Ishikawa (cell line): Measurements from ENCODE around the gene C11orf21.

ENCODE experiments used
- CEBPB ChIP-seq: IDR thresholded peaks from 2 replicates; pipeline ENCODE4 v1.6.1; 2012
- CREB1 ChIP-seq: IDR thresholded peaks from 2 replicates; pipeline ENCODE4 v1.6.1; 2012; ENCODE audit warnings: low read depth
- EGR1 ChIP-seq: IDR thresholded peaks from 2 replicates; pipeline ENCODE4 v1.6.1; 2012
- EP300 ChIP-seq: IDR thresholded peaks from 2 replicates; pipeline ENCODE4 v1.6.1; 2012; ENCODE audit warnings: borderline replicate concordance
- FOXM1 ChIP-seq: IDR thresholded peaks from 2 replicates; pipeline ENCODE4 v1.6.1; 2012; ENCODE audit warnings: low read depth, borderline replicate concordance
- NFIC ChIP-seq: IDR thresholded peaks from 2 replicates; pipeline ENCODE4 v1.6.1; 2012
- RAD21 ChIP-seq: IDR thresholded peaks from 2 replicates; pipeline ENCODE4 v1.6.1; 2012; ENCODE audit warnings: low read depth
- TAF1 ChIP-seq: IDR thresholded peaks from 2 replicates; pipeline ENCODE4 v1.6.1; 2012; ENCODE audit warnings: low read depth, mild to moderate bottlenecking
- TCF12 ChIP-seq: IDR thresholded peaks from 2 replicates; pipeline ENCODE4 v1.6.1; 2012; ENCODE audit warnings: low read depth
- TEAD4 ChIP-seq: IDR thresholded peaks from 2 replicates; pipeline ENCODE4 v1.6.1; 2012
- USF1 ChIP-seq: IDR thresholded peaks from 2 replicates; pipeline ENCODE4 v1.6.1; 2012
- TF ChIP-seq, protein P1 (sequence below): IDR thresholded peaks from 2 replicates; pipeline ENCODE4 v1.6.1; 2012; ENCODE audit warnings: low read depth, mild to moderate bottlenecking
- TF ChIP-seq, protein P2 (sequence below): IDR thresholded peaks from 2 replicates; pipeline ENCODE4 v1.6.1; 2012

DNA sequence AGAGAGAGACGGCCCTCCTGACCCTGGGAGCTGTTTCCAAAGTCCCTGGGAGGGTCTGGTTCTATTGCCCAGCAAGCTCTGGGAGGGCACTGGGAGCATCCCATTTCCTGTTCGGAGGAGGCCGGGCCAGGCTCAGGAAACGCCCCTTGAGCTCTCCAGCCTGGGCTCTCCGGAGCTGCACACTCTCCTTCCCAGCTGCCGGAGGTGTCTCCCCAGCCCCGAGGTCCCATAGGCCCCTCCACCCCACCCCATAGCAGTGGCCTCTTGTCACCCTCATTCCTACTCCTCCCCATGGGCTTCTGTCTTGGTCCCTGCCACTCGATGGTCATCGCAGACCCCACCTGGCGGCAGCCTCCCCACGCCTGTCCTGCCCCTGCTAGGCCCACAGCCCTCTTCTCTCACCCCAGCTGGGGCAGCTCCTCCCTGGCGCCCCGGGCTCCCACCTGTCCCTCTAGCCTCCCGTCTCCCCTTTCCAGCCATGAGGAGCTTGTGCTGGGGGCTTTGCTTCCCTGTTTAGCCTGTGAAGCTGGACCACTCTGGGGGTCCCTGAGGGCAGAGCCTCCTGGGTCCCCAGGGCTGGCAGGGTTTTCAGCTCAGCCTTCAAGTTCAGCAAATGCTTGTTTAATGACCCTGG lies 2.9 kb upstream of the C11orf21 start:
- TF ChIP-seq USF1 (no peak), TAF1 (no peak), EP300 (no peak), RAD21 (no peak), TCF12 (no peak), CEBPB (no peak), TEAD4 (no peak), FOXM1 (no peak), CREB1 (no peak), EGR1 (no peak), NFIC (no peak)
- TF ChIP-seq, protein P1, sequence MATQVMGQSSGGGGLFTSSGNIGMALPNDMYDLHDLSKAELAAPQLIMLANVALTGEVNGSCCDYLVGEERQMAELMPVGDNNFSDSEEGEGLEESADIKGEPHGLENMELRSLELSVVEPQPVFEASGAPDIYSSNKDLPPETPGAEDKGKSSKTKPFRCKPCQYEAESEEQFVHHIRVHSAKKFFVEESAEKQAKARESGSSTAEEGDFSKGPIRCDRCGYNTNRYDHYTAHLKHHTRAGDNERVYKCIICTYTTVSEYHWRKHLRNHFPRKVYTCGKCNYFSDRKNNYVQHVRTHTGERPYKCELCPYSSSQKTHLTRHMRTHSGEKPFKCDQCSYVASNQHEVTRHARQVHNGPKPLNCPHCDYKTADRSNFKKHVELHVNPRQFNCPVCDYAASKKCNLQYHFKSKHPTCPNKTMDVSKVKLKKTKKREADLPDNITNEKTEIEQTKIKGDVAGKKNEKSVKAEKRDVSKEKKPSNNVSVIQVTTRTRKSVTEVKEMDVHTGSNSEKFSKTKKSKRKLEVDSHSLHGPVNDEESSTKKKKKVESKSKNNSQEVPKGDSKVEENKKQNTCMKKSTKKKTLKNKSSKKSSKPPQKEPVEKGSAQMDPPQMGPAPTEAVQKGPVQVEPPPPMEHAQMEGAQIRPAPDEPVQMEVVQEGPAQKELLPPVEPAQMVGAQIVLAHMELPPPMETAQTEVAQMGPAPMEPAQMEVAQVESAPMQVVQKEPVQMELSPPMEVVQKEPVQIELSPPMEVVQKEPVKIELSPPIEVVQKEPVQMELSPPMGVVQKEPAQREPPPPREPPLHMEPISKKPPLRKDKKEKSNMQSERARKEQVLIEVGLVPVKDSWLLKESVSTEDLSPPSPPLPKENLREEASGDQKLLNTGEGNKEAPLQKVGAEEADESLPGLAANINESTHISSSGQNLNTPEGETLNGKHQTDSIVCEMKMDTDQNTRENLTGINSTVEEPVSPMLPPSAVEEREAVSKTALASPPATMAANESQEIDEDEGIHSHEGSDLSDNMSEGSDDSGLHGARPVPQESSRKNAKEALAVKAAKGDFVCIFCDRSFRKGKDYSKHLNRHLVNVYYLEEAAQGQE: no peak
- TF ChIP-seq, protein P2, sequence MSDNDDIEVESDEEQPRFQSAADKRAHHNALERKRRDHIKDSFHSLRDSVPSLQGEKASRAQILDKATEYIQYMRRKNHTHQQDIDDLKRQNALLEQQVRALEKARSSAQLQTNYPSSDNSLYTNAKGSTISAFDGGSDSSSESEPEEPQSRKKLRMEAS: no peak
